ENCODE data around the gene OCRL.

The OCRL gene

DNA sequence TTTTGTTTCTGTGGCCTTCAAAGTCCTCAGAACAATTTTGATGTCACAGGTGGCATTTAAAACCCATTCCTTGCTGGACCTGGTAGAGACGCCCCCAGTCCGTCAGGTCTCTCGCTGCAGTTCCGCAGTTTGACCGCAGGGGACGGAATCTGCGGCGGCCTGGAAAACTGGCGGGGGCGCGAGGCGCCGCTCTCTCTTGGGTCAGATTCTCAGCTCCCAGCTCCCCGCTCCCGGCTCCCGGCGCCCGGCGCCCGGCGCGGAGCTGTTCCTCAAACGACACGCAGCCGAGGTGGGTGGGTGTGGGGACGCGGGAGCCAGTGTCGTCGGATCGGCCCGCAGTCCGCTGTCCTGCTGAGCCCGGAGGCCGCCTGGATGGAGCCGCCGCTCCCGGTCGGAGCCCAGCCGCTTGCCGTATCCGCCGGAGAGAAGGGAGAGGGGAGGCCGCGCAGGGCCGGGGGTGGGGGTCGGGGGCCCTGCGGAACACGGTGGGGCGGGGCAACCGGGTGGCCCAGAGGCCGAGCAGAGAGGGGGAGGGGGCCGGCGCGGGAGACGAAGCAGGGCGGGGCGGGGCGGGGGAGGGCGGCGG is at the start of gene OCRL:
Gene OCRL (plus strand): TSS at position 192 of the 586 bp plus-strand sequence. CDS start 181 bp downstream, at position 373.
- DNase-seq = peak; percentile 36

DNA sequence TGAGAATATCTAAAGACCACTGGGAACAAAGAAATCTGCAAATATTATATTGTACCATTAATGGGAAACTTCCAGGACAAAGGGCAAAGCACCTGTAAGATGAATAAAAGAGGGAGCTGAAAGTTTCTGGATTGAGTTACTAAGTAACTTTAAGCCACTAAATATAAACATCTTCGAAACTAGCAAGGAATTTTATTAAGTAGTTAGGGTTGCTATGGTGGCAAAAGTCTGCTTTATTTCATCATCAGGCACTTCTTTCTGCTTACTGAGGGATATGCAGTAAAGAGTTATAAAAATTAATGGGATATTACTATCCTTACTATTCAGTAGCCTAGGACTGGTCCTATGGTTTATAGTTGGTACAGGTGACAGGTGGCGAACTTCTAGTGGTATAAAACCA is 49.7 kb upstream of the OCRL start:
- DNase-seq = no peak

DNA sequence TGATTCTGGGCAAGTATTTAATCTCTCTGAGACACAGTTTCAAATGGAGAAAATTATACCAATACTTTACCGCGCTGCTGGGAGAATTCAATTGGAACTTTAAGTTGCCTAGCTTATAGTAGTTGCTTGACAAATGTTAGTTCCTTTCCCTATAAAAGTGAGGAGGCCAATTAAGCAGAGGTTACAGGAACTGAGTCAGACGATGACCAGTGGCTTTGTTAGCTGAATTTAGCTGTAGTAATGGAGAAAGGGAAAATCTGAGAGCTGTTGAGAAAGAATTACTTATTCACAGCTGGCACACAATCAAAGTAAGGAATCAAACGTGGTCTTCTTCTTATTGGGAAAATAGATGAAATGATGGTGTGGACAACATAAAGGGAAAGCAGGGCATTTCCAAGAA is 46.4 kb upstream of the OCRL start:
- DNase-seq = no peak

DNA sequence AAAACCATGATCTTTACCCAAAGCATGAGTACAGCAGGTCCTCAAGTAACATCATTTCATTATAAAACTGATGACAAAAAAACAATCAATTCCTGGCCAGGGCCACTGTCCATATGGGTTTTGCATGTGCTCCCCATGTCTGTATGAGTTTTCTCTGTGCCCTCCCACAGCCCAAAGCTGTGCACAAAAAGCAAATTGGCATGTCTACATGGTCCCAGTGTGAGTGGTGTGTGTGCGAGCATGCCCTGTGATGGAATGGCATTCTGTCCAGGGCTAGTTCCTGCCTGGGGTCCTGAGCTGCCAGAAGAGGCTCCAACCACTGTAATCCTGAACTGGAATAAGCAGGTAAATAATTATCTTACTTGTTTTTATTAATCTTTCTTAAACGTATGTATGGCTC is 45.2 kb upstream of the OCRL start:
- DNase-seq = no peak

DNA sequence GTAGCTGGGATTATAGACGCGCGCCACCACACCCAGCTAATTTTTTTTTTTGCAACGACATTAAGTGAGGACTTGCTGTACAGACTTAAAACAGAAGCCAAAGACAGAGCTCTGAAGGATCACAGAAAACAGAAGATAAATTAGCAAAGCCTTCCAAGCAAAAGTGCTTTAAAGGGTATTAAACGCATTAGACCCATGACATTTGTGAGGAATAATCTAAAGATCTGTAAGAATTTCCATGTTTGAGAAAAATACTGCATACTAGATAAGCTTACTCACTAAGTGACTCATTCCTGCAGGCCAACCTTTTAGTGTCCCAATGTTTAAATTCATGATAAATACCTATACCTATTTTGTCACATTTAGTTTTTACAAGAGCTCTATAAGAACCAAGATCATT is 44.2 kb upstream of the OCRL start:
- DNase-seq = no peak

DNA sequence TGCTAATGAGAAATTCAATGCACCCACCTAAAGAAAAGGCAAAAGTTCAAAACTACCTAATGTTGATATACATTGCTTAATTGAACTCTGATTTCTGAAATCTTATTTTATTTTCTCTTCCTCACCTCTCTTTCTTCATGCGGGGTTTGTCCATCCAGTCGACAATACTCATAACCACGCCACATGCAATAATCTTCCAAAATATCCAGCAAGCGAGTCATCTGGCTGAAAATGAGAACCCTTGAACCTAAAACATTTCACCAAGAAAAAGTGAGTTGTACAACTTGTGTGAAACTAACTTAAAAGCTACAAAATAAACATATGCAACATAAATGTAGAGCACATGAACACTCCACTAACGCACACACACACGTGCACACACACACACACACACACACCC is 43.4 kb upstream of the OCRL start:
- DNase-seq = no peak

DNA sequence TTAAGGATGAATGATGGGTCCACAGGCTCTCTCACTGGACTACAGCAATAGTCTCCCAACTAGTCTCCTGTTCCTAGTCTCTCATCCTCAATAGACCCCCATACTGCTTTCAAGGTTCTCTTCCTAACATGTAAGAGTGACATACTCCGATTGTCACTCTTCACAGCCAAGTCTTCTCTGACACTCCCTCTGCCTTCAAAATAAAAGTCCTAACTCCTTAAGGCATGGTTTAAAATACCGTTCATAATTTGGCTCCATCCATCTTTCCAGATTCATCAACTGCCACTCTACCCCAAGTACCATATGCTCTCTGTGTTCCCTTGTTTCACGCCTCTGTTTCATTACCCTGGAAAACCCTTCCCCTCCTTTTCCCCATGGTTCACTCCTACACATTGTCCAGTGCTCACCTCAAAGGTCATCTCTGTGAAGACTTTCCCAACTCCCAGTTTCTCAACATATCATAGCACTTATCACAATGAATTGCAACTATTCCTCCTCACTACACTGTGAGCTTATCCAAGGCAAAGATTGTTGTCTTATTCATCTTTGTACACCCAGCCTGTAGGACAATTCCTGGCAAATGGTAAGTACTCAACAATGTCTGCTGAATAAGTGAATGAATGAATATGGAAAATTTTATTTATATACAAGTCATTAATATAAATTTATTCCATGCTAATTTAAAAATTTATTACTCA is 42.8 kb upstream of the OCRL start:
- no peak for DNase-seq

DNA sequence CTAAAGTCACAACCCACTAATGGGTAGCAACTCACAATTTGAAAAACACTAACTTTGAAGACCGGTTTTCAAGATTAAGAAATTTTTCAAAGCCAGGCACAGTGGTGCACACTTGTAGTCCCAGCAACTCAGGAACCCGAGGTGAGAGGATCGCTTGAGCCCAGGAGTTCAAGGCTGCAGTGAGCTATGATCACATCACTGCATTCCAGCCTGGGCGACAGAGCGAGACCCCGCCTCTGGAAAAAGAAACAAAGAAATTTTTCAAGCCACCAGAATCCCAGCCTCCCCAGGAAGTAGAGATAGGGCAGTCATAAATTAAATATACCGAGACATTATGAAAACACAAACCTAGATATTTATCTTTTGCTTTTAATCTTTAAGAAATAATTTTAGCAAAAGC is 29.7 kb upstream of the OCRL start:
- DNase-seq = no peak

DNA sequence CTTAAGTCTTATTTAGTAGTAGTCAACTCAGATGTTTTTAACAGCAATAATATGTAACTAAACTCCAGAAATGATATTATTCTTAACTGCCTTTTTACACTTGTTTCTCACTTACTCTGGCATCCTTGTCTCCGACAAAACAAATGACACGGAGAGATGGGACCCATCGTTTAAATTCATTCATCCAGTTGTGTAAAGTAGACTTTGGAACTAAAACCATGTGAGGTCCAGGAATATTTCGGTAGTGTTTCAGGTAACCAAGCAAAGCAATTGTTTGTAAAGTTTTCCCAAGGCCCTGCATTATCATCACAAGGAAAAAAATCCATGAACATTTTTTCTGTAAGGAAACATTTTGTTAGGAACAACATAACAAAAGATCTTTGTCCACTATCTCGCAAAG is 28.4 kb upstream of the OCRL start:
- DNase-seq = no peak

DNA sequence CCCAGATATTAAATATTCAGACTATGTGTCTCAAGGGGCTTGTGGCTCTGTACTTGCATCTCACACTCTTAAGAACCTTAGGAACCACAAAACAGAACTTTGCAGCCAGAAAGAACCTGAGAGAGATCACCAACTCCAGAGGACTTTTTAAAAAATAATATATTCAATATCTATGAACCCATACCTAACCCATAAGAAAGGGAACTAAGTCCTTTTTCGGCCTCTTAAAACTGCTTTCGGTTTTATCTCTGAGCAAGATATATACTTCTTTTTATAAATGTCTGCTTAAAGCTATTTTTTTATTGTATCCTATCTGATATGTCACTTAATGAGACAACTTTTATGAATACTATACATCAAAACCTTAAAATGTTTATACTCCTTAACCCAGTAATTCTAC is 27.6 kb upstream of the OCRL start:
- DNase-seq = no peak

DNA sequence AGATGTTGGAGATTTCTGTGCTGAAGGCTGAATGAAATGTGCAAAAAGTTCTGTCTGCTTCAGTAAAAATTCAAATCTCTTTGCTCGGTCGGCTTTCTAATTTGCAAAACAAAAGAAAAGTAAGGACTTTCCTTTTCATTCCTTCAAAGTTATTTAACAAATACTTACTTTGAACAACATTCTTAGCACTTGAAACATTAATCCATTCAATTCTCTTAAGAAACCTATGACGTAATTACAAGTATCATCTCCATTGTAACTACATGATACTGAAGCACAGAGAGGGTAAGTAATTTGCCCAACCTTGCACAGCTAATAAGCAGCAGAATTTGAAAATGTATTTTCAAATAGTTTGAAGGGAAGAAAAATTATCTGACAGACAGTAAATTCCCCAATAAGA is 23.7 kb upstream of the OCRL start:
- no peak for DNase-seq

DNA sequence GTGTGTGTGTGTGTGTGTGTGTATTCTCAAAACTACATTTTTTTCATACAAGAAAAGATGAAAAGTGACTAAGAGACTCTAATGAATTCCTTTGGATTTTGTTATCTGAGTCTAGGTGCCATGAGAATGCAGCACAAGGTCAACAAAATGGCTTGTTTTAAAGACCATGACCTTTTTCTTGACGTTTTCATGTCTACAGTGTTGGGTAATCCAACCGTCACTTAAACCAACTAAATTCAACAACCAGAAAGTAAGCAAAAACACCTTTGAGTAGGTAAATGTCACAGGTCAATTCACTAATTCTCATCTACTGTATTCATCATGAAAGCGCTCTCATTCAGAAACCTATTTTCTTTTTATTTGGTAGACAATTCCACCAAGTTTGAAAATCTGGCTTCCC is 19.9 kb upstream of the OCRL start:
- DNase-seq = no peak

DNA sequence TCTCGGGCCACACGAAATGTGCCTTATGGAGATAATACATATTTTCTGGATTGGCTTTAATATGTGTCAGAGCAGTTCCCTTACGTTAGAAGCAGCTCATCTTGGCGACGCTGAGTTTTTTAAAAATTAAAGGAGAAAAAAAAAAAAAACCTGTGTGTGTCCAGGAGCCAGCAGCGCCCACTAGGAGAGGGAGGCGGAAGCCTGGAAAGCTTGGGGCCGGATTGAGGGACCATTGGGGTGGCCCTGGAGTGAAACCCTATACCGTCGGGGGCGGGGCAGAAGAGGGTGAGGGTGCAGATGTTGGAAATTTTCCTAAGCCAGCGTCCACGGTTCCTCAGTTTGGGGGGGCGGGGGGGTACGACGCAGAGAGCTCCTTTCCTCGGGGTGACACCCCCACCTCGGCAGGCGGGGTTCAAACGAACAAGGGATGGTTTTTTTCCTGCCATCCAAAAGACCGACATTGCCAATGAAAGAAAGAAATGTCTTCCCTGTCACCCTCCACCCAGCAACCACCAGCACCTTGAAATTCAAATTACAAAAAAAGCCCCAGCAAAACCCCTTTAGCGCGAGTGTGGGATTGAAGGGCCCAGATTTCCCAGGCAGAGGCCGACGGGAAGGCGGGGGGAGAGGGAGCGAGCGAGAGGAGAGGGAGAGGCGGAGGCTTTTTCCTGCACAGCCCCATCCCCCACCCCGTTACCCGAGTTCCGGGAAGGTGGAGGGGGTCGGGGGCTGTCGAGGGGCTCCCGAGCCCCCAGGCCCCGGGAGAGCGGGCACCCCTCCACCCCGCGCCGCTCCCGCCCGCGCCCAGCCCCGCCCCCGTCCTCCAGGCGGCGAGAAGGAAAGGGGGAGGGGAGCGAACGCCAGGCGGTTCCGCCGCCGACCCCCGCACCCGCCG is 17.6 kb upstream of the OCRL start:
- peak; percentile 17 for DNase-seq

DNA sequence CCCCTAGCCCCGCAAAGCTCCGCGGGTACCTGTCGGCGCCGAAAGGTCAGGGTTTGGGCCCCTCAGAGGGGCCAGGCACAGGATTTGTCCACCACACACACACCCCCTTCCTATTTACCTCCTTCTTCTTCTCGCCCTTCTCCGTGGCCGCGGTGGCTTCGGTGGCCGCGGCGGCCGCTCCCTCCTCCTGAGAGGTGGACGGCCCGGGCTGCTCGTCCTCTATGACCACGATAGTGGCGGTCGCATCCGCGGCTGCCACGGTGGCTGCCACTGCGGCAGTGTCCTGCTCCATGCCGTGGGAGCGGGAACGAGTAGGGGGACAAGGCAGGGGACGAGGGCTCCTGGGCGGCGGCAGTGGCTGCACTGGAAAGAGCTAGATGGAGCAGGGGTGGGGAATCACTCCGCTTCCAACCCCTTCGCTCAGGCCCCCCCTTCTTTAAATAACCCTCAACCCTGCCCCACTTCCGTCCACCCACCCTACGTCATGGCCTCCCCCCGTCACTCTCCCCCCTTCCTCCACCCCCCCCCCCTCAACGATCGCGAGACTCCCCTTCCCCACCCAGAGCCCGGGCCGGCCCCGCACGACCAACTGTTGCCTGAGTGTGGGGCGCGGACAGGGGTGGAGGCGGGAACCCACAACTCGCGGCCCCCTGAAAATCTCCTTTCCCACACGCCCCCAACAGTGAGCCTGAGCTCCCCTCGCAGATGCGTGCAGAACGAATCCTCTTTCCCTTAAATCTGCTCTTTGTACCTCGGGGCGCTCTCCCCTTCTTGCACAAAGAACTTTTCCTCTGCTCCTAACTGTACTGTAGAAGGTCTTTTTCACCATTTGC is 16.8 kb upstream of the OCRL start, which contains the start of gene SMARCA1:
Gene SMARCA1 (minus strand): TSS at position 412 of the 833 bp plus-strand sequence. CDS start 120 bp downstream, at position 292.
- DNase-seq = no peak

DNA sequence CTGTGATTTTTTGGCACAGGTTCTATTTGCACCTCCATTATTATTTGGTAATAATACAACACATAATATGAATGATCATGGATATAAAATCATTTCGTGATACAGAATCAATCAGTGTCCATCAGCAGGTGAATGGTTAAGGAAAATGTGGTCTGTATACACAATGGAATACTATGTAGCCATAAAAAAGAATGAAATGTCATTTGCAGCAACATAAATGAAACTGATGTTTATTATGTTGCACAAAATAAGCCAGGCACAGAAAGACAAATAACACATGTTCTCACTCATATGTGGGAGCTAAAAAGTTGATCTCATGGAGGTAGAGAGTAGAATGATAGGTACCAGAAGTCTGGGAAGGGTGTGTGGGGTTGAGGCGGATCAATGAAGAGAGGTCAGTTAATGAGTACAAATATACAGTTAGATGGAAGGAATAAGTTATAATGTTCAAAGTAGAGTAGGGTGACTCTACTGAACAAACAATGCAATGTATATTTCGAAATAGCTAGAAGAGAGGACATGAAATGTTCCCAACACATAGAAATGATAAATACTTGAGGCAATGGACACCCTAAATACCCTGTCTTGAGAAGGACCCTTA is 15.7 kb upstream of the OCRL start:
- no peak for DNase-seq

DNA sequence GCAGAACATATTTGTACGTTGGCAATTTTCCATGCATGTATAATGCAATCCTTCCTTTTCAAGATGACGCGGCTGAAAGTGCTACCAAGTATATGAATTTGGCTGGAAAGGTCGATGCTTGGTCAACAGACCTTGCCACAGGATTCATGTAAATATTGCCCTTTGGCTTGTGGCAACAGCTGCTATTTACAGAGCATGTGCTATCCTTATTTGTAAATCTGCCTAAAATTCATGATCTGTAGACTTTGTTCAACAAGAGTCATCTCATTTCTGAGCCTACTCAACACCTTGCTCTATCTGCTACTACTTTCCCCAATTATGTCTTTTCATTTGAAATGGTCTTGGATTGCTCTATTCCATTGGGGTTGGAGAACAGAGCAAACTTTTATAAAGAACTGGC is 14.9 kb upstream of the OCRL start:
- DNase-seq = no peak

DNA sequence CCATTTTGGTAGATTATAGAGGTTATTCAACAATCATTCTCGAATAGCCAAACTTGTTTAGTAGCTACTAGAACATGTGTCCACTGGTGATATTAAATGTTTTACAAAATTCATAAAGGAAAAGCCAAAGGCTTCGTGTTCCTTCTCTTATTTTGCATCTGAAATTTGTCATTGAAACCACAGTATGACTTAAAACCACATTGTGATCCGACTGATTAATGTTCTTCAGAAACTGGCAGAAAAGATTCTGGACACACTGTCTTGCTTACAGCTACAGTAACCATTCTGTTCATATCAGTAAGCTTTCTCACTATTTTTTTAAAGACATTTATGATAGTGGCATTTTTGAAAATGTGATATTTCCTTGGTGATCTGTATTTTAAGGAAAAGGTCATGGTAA is 14.2 kb upstream of the OCRL start:
- DNase-seq = no peak

DNA sequence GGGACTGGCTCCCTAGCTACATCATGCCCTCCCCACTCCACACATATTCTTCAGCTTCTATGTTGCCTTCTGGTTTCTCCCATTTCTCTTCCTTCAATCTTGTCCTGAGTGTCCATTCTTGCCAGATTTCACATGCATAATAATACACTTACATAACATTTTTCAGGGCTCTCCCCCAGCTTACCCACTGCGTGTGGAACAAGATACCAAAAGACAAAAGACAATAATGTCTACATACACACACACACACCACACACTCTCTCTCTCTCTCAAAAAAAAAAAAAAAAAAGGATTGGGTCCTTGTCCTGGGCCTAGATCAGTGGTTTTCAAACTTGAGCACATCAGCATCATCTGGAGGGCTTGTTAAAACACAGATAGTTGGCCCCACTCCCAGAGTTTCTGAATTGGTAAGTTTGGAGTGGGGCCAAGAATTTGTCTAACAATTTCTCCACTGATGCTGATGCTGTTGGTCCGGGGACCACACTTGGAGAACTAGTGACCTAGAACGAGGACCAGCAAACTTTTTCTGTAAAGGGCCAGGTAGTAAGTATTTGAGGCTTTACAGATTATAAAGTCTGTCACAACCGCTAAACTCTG is 10.3 kb upstream of the OCRL start:
- peak; percentile 28 for DNase-seq

DNA sequence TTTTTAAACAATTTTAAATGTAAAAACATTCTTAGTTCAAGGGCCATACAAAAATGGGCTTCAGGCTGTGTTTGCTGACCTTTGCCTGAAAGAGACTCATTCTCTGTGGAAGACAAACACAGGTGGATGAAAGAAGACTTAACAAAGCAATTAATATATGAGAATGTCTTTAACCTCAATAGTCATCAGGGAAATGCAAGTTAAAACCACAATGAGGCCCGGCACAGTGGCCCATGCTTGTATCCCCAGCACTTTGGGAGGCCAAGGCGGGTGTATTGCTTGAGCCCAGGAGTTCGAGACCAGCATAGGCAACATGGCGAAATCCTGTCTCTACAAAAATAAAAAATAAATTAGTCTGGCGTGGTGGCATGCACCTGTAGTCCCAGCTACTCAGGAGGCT is 9.6 kb upstream of the OCRL start:
- DNase-seq = no peak

DNA sequence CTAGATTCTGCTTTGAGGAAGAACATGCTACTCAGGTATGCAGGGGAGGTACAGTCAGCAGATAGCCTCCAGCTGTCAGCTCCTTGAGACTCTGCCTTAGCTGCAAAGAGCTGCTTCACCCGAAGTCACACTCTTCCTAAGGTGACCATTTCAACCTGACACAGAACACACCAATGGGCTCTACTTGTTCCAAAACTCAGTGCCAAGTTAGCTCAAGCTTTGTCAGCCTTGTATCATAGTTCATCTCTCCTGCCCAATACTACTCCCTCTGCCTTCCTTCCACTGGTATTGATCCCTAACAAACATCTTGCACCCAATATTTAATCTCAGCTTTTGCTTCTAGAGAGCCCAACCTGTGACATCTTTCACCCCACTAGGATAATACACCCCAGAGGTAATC is 8.9 kb upstream of the OCRL start:
- DNase-seq = no peak

DNA sequence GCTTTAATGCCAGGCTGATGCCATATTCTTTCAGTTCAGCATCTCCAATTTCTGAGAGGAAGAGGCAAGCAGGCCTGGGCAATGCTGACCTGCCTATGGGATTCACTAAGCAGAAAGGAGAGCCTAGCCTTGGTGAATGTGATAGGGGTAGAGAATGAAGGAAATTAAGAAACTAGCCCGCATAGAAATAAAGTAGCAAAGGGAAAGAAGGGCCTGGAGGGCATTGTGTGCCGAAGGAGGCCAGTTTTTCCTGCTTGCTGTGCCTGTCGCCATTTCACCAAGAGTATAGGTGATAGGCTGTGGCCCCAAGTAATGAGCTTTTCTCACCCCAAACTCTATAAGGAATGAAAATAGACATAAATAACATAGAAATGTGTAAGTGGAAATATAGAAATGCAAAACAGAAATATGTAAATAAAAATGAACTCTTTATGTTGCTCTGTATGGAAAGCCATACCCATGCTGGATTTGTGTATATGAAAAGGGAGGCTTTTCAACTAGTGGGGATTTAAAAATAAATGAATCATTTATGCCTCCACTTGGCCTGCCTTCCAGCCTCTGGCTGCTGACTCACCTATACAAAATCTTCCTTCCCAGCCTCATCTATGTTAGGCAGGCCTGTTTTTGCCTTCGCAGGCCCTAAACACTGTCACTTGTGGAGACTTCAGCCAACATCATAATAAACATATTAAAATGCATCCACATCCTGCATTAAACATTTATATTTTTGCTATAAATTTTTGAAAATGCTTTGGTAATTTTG is 5.1 kb upstream of the OCRL start:
- no peak for DNase-seq
